COLO668 (cell line): ENCODE data around the gene TLCD2.
"Not testable (repeated sequence)": the region's sequence is repeated elsewhere in the genome, so short reads cannot be mapped to it uniquely, and the experiment has no call there.

Experiments used
- DNase-seq: peaks from one replicate; lab custom pipeline; 2025; ENCODE audit not compliant: unreplicated experiment; lab: John Stamatoyannopoulos, UW

TLCD2 gene

GRCh38 chr17:1709971-1710806 is at the start of gene TLCD2:
Gene TLCD2, minus strand, starts transcription at chr17:1710377. Its CDS starts 135 bp downstream, at chr17:1710242.
- peak; percentile 18 for DNase-seq

- no peak for DNase-seq
These were observed 49.4 kb upstream of the TLCD2 start for GRCh38 chr17:1759529-1759928.

- no peak for DNase-seq
These were observed 48.6 kb upstream of the TLCD2 start for GRCh38 chr17:1758807-1759206.

GRCh38 chr17:1755827-1756262 is 45.7 kb upstream of the TLCD2 start:
- no peak for DNase-seq

GRCh38 chr17:1755252-1755826 is 45.2 kb upstream of the TLCD2 start:
- no peak for DNase-seq

GRCh38 chr17:1754430-1755112 is 44.4 kb upstream of the TLCD2 start:
- no peak for DNase-seq

- DNase-seq: no peak
These were observed 43.7 kb upstream of the TLCD2 start for GRCh38 chr17:1753767-1754429.

GRCh38 chr17:1752425-1753262 is 42.5 kb upstream of the TLCD2 start:
- peak; percentile 73 for DNase-seq

GRCh38 chr17:1750628-1751027 is 40.5 kb upstream of the TLCD2 start:
- no peak for DNase-seq

GRCh38 chr17:1746975-1747543 is 36.9 kb upstream of the TLCD2 start:
- peak; percentile 63 for DNase-seq

GRCh38 chr17:1745513-1746020 is 35.4 kb upstream of the TLCD2 start:
- DNase-seq: no peak

- DNase-seq: no peak
These were observed 34.7 kb upstream of the TLCD2 start for GRCh38 chr17:1744551-1745512.

GRCh38 chr17:1743088-1743439 is 32.9 kb upstream of the TLCD2 start:
- no peak for DNase-seq

GRCh38 chr17:1742371-1743087 is 32.4 kb upstream of the TLCD2 start, which contains the start of gene SERPINF2:
Gene SERPINF2, plus strand, starts transcription at chr17:1742871. Its CDS starts 2,125 bp downstream, at chr17:1744996.
- DNase-seq: peak; percentile 3

- not testable (repeated sequence) for DNase-seq
These were observed 31.7 kb upstream of the TLCD2 start for GRCh38 chr17:1741899-1742298.

- no peak for DNase-seq
These were observed 27.5 kb upstream of the TLCD2 start for GRCh38 chr17:1737531-1738291.
